Measurements from ENCODE around the gene PLCB3.

The PLCB3 gene

GRCh38 chr11:64231546-64231945, 19.8 kb upstream of the PLCB3 start:
- H3K4me3 ChIP-seq (ENCODE audit: severe bottlenecking), result no peak overlapping the region
- H3K36me3 ChIP-seq (ENCODE audit: low read depth), result peaks cover 7% of the 10 kb centered on the region; the same call in 1 of the 2 replicates
- ATAC-seq (ENCODE audit: low read depth), result no peak
- no peaks in the 10 kb centered on the region for H3K4me1 ChIP-seq (ENCODE audit: insufficient read depth, poor library complexity, severe bottlenecking)
- DNase-seq (ENCODE audit: low spot score), result no peak
- TF ChIP-seq CTCF (IDR thresholded peaks at IDR 0.05; ENCODE audit: poor library complexity, severe bottlenecking), result no peak
- no peak overlapping the region for H3K27ac ChIP-seq (ENCODE audit: poor library complexity, severe bottlenecking)
- H3K9me3 ChIP-seq (ENCODE audit: severe bottlenecking), result no peaks in the 10 kb centered on the region
- H3K27me3 ChIP-seq (ENCODE audit: insufficient read depth, poor library complexity, severe bottlenecking), result no peaks in the 10 kb centered on the region

- H3K9me3 ChIP-seq (ENCODE audit: severe bottlenecking), result no peaks in the 10 kb centered on the region
- DNase-seq (ENCODE audit: low spot score) (no peak), ATAC-seq (ENCODE audit: low read depth) (no peak)
- H3K4me1 ChIP-seq (ENCODE audit: insufficient read depth, poor library complexity, severe bottlenecking), result no peaks in the 10 kb centered on the region
- H3K36me3 ChIP-seq (ENCODE audit: low read depth), result peaks cover 7% of the 10 kb centered on the region; the same call in 1 of the 2 replicates
- H3K4me3 ChIP-seq (ENCODE audit: severe bottlenecking), result no peak overlapping the region
- no peaks in the 10 kb centered on the region for H3K27me3 ChIP-seq (ENCODE audit: insufficient read depth, poor library complexity, severe bottlenecking)
- no peak for TF ChIP-seq CTCF (IDR thresholded peaks at IDR 0.05; ENCODE audit: poor library complexity, severe bottlenecking)
- peak overlapping the region; percentile 56 for H3K27ac ChIP-seq (ENCODE audit: poor library complexity, severe bottlenecking)
These were observed 19.0 kb upstream of the PLCB3 start for GRCh38 chr11:64232182-64232966.

- Histone ChIP-seq H3K4me3 (ENCODE audit: severe bottlenecking) (no peak overlapping the region), H3K36me3 (ENCODE audit: low read depth) (peaks cover 7% of the 10 kb centered on the region; the same call in 1 of the 2 replicates), H3K9me3 (ENCODE audit: severe bottlenecking) (no peaks in the 10 kb centered on the region), H3K4me1 (ENCODE audit: insufficient read depth, poor library complexity, severe bottlenecking) (no peaks in the 10 kb centered on the region), H3K27ac (ENCODE audit: poor library complexity, severe bottlenecking) (peak overlapping the region; percentile 56), H3K27me3 (ENCODE audit: insufficient read depth, poor library complexity, severe bottlenecking) (no peaks in the 10 kb centered on the region)
- no peak for ATAC-seq (ENCODE audit: low read depth)
- no peak for TF ChIP-seq CTCF (IDR thresholded peaks at IDR 0.05; ENCODE audit: poor library complexity, severe bottlenecking)
- no peak for DNase-seq (ENCODE audit: low spot score)
These were observed 18.4 kb upstream of the PLCB3 start for GRCh38 chr11:64232967-64233315.

GRCh38 chr11:64233913-64234586, 17.3 kb upstream of the PLCB3 start, which contains the start of gene VEGFB:
Gene VEGFB, plus strand, starts transcription at chr11:64234584. Its CDS starts 250 bp downstream, at chr11:64234834.
- H3K9me3 ChIP-seq (ENCODE audit: severe bottlenecking), result no peaks in the 10 kb centered on the region
- DNase-seq (ENCODE audit: low spot score) (no peak), ATAC-seq (ENCODE audit: low read depth) (peak; percentile 49)
- TF ChIP-seq CTCF (IDR thresholded peaks at IDR 0.05; ENCODE audit: poor library complexity, severe bottlenecking), result no peak
- no peaks in the 10 kb centered on the region for H3K4me1 ChIP-seq (ENCODE audit: insufficient read depth, poor library complexity, severe bottlenecking)
- H3K36me3 ChIP-seq (ENCODE audit: low read depth), result peaks cover 15% of the 10 kb centered on the region
- H3K27ac ChIP-seq (ENCODE audit: poor library complexity, severe bottlenecking), result peak within 1 kb of the TSS; percentile 56
- peak within 1 kb of the TSS; percentile 54 for H3K4me3 ChIP-seq (ENCODE audit: severe bottlenecking)
- H3K27me3 ChIP-seq (ENCODE audit: insufficient read depth, poor library complexity, severe bottlenecking), result no peaks in the 10 kb centered on the region
